H9 (cell line): Measurements from ENCODE around the gene OXTR. TPM values are rescaled to one million over a fixed set of nuclear protein-coding genes. Genes with fewer than 3 reads are reported as not detected.

ENCODE experiments used
- DNase-seq: peaks from one replicate; pipeline ENCODE4 v3.0.0-alpha.2; 2017
- H2AFZ ChIP-seq: one replicate; pipeline ENCODE4 v1.6.1; 2013; ENCODE audit warnings: mild to moderate bottlenecking, low read length, control low read depth, moderate library complexity
- H2AK5ac ChIP-seq: 2 replicates; pipeline ENCODE4 v1.6.1; 2013; ENCODE audit warnings: low read length, control low read depth, mixed read lengths; ENCODE audit not compliant: insufficient read length
- H2BK120ac ChIP-seq: one replicate; pipeline ENCODE4 v1.6.1; 2013; ENCODE audit warnings: low read depth, mild to moderate bottlenecking, low read length, control low read depth, inconsistent platforms; ENCODE audit not compliant: poor library complexity, severe bottlenecking
- H2BK12ac ChIP-seq: 2 replicates; pipeline ENCODE4 v1.6.1; 2013; ENCODE audit warnings: low read length, control low read depth, mixed read lengths, low read depth; ENCODE audit not compliant: insufficient read length
- H2BK15ac ChIP-seq: 2 replicates; pipeline ENCODE4 v1.6.1; 2013; ENCODE audit warnings: low read depth, low read length, control low read depth
- H2BK20ac ChIP-seq: one replicate; pipeline ENCODE4 v1.6.1; 2013; ENCODE audit warnings: low read depth, mild to moderate bottlenecking, low read length, control low read depth, inconsistent platforms; ENCODE audit not compliant: poor library complexity, severe bottlenecking
- H2BK5ac ChIP-seq: 2 replicates; pipeline ENCODE4 v1.6.1; 2013; ENCODE audit warnings: low read length, control low read depth, mixed read lengths; ENCODE audit not compliant: insufficient read length
- H3K14ac ChIP-seq: 2 replicates; pipeline ENCODE4 v1.6.1; 2013; ENCODE audit warnings: low read length, control low read depth; ENCODE audit not compliant: insufficient read depth
- H3K18ac ChIP-seq: 2 replicates; pipeline ENCODE4 v1.6.1; 2013; ENCODE audit warnings: low read depth, mild to moderate bottlenecking, mixed read lengths, low read length, control low read depth; ENCODE audit not compliant: insufficient read length
- H3K23ac ChIP-seq: 2 replicates; pipeline ENCODE4 v1.6.1; 2013; ENCODE audit warnings: low read length, control low read depth, mixed read lengths, low read depth; ENCODE audit not compliant: insufficient read length
- H3K23me2 ChIP-seq: 2 replicates; pipeline ENCODE4 v1.6.1; 2013; ENCODE audit warnings: low read depth, mild to moderate bottlenecking, mixed read lengths, low read length, control low read depth; ENCODE audit not compliant: insufficient read length, poor library complexity, severe bottlenecking
- H3K27ac ChIP-seq: 2 replicates; pipeline ENCODE4 v1.5.1; 2013; ENCODE audit warnings: low read length, control low read depth, mixed read lengths, low read depth; ENCODE audit not compliant: insufficient read length
- H3K27me3 ChIP-seq: 2 replicates; pipeline ENCODE4 v1.6.1; 2013; ENCODE audit warnings: low read length, control low read depth, inconsistent platforms; ENCODE audit not compliant: insufficient read depth
- H3K4ac ChIP-seq: 2 replicates; pipeline ENCODE4 v1.6.1; 2013; ENCODE audit warnings: low read depth, mild to moderate bottlenecking, control low read depth, inconsistent platforms, low read length, moderate library complexity
- H3K4me1 ChIP-seq: 2 replicates; pipeline ENCODE4 v1.6.1; 2013; ENCODE audit warnings: low read length, control low read depth, inconsistent platforms; ENCODE audit not compliant: insufficient read depth
- H3K4me2 ChIP-seq: 2 replicates; pipeline ENCODE4 v1.6.1; 2013; ENCODE audit warnings: low read length, control low read depth, mixed read lengths; ENCODE audit not compliant: insufficient read length, insufficient read depth
- H3K56ac ChIP-seq: 2 replicates; pipeline ENCODE4 v1.6.1; 2013; ENCODE audit warnings: low read depth, mild to moderate bottlenecking, mixed read lengths, low read length, control low read depth; ENCODE audit not compliant: insufficient read length
- H3K79me1 ChIP-seq: 2 replicates; pipeline ENCODE4 v1.6.1; 2013; ENCODE audit warnings: low read depth, mild to moderate bottlenecking, moderate library complexity, low read length, control low read depth, inconsistent platforms; ENCODE audit not compliant: insufficient read depth, poor library complexity, severe bottlenecking
- H3K79me2 ChIP-seq: 2 replicates; pipeline ENCODE4 v1.6.1; 2013; ENCODE audit warnings: low read length, control low read depth, inconsistent platforms; ENCODE audit not compliant: insufficient read depth
- H3K9ac ChIP-seq: 2 replicates; pipeline ENCODE4 v1.6.1; 2013; ENCODE audit warnings: low read length, control low read depth, mixed read lengths; ENCODE audit not compliant: insufficient read length; ENCODE audit errors: extremely low read depth
- H3K9me3 ChIP-seq: one replicate; pipeline ENCODE4 v1.6.1; 2013; ENCODE audit warnings: low read depth, low read length, inconsistent platforms; ENCODE audit not compliant: control insufficient read depth
- H3T11ph ChIP-seq: one replicate; pipeline ENCODE4 v1.6.1; 2013; ENCODE audit warnings: mild to moderate bottlenecking, low read length, control low read depth, inconsistent platforms
- H4K20me1 ChIP-seq: one replicate; pipeline ENCODE4 v1.6.1; 2013; ENCODE audit not compliant: control insufficient read depth, insufficient read length, insufficient read depth
- H4K5ac ChIP-seq: 2 replicates; pipeline ENCODE4 v1.6.1; 2013; ENCODE audit warnings: low read depth, mild to moderate bottlenecking, mixed read lengths, low read length, control low read depth; ENCODE audit not compliant: insufficient read length
- H4K8ac ChIP-seq: replicated peaks from 2 replicates; pipeline ENCODE4 v1.6.1; 2013; ENCODE audit warnings: low read length, control low read depth, mixed read lengths, low read depth; ENCODE audit not compliant: insufficient read length
- H4K91ac ChIP-seq: 2 replicates; pipeline ENCODE4 v1.6.1; 2013; ENCODE audit warnings: low read depth, mild to moderate bottlenecking, moderate library complexity, mixed read lengths, low read length, control low read depth; ENCODE audit not compliant: insufficient read length
- H3K27ac Mint-ChIP-seq, 3 experiments: 2 replicates in 2 of 3; 3 replicates in 1 of 3; pipeline ENCODE4 v1.8.0; 2020 to 2021; ENCODE audit warnings: mixed read lengths in 3 of 3, mild to moderate bottlenecking in 1 of 3, moderate library complexity in 1 of 3
- H3K27me3 Mint-ChIP-seq: 2 replicates; pipeline ENCODE4 v1.8.0; 2021; ENCODE audit warnings: low read depth, mild to moderate bottlenecking, moderate library complexity, mixed read lengths
- H3K36me3 Mint-ChIP-seq, 3 experiments: 2 replicates in 2 of 3; 3 replicates in 1 of 3; pipeline ENCODE4 v1.8.0; 2020 to 2021; ENCODE audit warnings: low read depth in 3 of 3, mixed read lengths in 3 of 3; ENCODE audit not compliant: insufficient read depth in 1 of 3
- H3K4me1 Mint-ChIP-seq, 2 experiments: 2 replicates each; pipeline ENCODE4 v1.8.0; 2020; ENCODE audit warnings: mixed read lengths in 2 of 2
- H3K4me3 Mint-ChIP-seq, 2 experiments: 2 replicates in 1 of 2; 3 replicates in 1 of 2; pipeline ENCODE4 v1.8.0; 2020 to 2021; ENCODE audit warnings: mild to moderate bottlenecking in 2 of 2, mixed read lengths in 2 of 2, moderate library complexity in 1 of 2
- H3K9me3 Mint-ChIP-seq, 2 experiments: 2 replicates in 1 of 2; 3 replicates in 1 of 2; pipeline ENCODE4 v1.8.0; 2020; ENCODE audit warnings: mild to moderate bottlenecking in 2 of 2, mixed read lengths in 2 of 2, moderate library complexity in 1 of 2
- CTCF ChIP-seq: fragments of 200-600 bp; sonication (generic); conservative IDR thresholded peaks from 3 replicates; pipeline ENCODE4 v1.8.0; 2021; ENCODE audit warnings: antibody characterized with exemption, mild to moderate bottlenecking
- WGBS: extraction: QIAGEN DNeasy Blood & Tissue Kit; methylation state at CpG from one replicate; pipeline ENCODE4 v1.1.7; 2013; ENCODE audit warnings: missing lambda C conversion rate, low lambda C conversion rate, mixed read lengths; ENCODE audit not compliant: insufficient read length; ENCODE audit errors: extremely low coverage; 5-methylcytosine and 5-hydroxymethylcytosine counted together
- total RNA-seq: library from RNA; stranded (reverse); gene quantifications from 2 replicates; pipeline ENCODE4 v1.2.1, GENCODE V29; 2021

OXTR gene
- total RNA-seq, 1 experiment from 2014 or later, result 1.7 TPM

DNA sequence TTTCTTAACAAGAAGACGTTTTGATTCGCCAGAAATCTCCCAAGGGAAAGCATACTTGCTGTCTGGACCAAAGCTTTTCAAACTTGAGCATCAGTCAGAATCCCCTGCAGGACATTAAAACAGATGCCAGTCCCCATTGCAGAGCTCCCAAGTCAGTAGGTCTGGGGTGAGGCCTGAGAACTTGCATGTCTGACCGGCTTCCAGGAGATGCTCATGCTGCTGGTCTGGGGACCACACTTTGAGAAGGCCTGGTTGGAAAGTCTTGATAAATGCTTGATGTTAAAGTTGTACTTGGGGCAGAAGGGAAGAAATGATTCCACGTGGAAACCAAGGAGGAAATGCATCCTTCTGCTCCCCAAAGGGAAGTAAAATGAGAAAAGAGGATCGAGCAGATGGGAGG lies 60.1 kb downstream of the OXTR start:
- H2BK20ac ChIP-seq, result no peak overlapping the region
- no peak overlapping the region for H3K9ac ChIP-seq
- no peak overlapping the region for H4K8ac ChIP-seq
- H3K23me2 ChIP-seq, result no peaks in the 10 kb centered on the region
- no peak overlapping the region for H2BK12ac ChIP-seq
- no peak overlapping the region for H3K18ac ChIP-seq
- H3K4me1 Mint-ChIP-seq, result peaks cover under 1% of the 10 kb centered on the region in 2 experiments; a peak in 2 of 4 replicates
- no CpG with 5 or more reads among the region's 5 CpGs for WGBS
- H2BK5ac ChIP-seq, result no peak overlapping the region
- no peak overlapping the region for H3K27ac ChIP-seq
- H3K27ac Mint-ChIP-seq, result no peak overlapping the region
- TF ChIP-seq CTCF, result no peak
- H3T11ph ChIP-seq, result no peak overlapping the region
- H2AFZ ChIP-seq, result no peak overlapping the region
- no peak overlapping the region for H3K4ac ChIP-seq
- no peak overlapping the region for H2BK120ac ChIP-seq
- H2AK5ac ChIP-seq, result no peak overlapping the region
- no peak overlapping the region for H2BK15ac ChIP-seq
- no peak for DNase-seq
- H3K27me3 ChIP-seq, result peaks cover 45% of the 10 kb centered on the region
- H3K14ac ChIP-seq, result no peak overlapping the region
- no peak overlapping the region for H3K23ac ChIP-seq
- no peaks in the 10 kb centered on the region for H3K79me1 ChIP-seq
- H3K9me3 ChIP-seq, result no peaks in the 10 kb centered on the region
- H4K91ac ChIP-seq, result no peak overlapping the region
- peaks cover 2% of the 10 kb centered on the region for H4K20me1 ChIP-seq
- H3K36me3 Mint-ChIP-seq, result no peaks in the 10 kb centered on the region
- H3K56ac ChIP-seq, result no peak overlapping the region
- H3K4me2 ChIP-seq, result no peak overlapping the region
- no peak overlapping the region for H4K5ac ChIP-seq
- peaks cover 100% of the 10 kb centered on the region for H3K27me3 Mint-ChIP-seq
- H3K79me2 ChIP-seq, result no peaks in the 10 kb centered on the region
- H3K4me3 Mint-ChIP-seq, result no peak overlapping the region
- no peaks in the 10 kb centered on the region; a peak in 2 of 5 replicates for H3K9me3 Mint-ChIP-seq
- no peaks in the 10 kb centered on the region for H3K4me1 ChIP-seq
